ENCODE measurements around the gene PRDM8. TPM values are rescaled to one million over a fixed set of nuclear protein-coding genes. Genes with fewer than 3 reads are reported as not detected.

The PRDM8 gene
- total RNA-seq, 1 donor from 2014 or later, result 11.6 TPM

DNA sequence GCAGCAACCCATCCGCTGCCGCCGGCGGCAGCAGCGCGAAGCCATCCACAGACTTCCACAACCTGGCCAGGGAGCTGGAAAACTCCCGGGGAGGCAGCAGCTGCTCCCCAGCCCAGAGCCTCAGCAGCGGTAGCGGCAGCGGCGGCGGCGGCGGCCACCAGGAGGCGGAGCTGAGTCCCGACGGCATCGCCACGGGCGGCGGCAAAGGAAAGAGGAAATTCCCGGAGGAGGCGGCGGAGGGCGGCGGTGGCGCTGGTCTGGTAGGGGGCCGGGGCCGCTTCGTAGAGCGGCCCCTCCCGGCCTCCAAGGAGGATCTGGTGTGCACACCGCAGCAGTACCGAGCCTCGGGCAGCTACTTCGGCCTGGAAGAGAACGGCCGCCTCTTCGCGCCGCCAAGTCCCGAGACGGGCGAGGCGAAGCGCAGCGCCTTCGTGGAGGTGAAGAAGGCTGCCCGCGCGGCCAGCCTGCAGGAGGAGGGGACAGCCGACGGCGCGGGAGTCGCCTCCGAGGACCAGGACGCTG, 4.9 kb downstream of the PRDM8 start:
- ATAC-seq (ENCODE audit: low read depth) (peak; percentile 68), DNase-seq (peak; percentile 84)
- no peak for TF ChIP-seq CTCF (IDR thresholded peaks at IDR 0.05)
- intact Hi-C loops (cut with micrococcal nuclease), result loop anchor here (1.0 to 5.0 kb wide), 7 partner anchors 18 to 1260 kb away; partner anchors contain the start of gene ANTXR2
- Mint-ChIP-seq H3K4me1 (peaks cover 23% of the 10 kb centered on the region), H3K27me3 (peaks cover 4% of the 10 kb centered on the region), H3K27ac (peak overlapping the region; percentile 81), H3K4me3 (peak overlapping the region; percentile 79), H3K9me3 (no peaks in the 10 kb centered on the region), H3K36me3 (ENCODE audit: low read depth) (no peaks in the 10 kb centered on the region)
- ChIA-PET POLR2A (interaction anchor here (0.6 to 4.3 kb wide), 10 partner anchors 9 to 1207 kb away, joined by 3 to 61 read pairs (median 8); partner anchors contain the start of gene ANTXR2), CTCF (interaction anchor here (0.6 to 2.4 kb wide), 22 partner anchors 8 to 1275 kb away, joined by 3 to 66 read pairs (median 4); partner anchors contain the start of gene ANTXR2)

- peaks cover 4% of the 10 kb centered on the region for H3K27me3 Mint-ChIP-seq
- TF ChIP-seq CTCF (IDR thresholded peaks at IDR 0.05), result no peak
- ChIA-PET POLR2A (interaction anchor here (0.6 to 4.3 kb wide), 10 partner anchors 8 to 1208 kb away, joined by 3 to 61 read pairs (median 8); partner anchors contain the start of gene ANTXR2), CTCF (interaction anchor here (0.7 to 2.4 kb wide), 21 partner anchors 9 to 1276 kb away, joined by 3 to 66 read pairs (median 4); partner anchors contain the start of gene ANTXR2)
- peaks cover 18% of the 10 kb centered on the region for H3K4me1 Mint-ChIP-seq
- H3K27ac Mint-ChIP-seq, result peak overlapping the region; percentile 74
- ATAC-seq (ENCODE audit: low read depth), result peak; percentile 54
- no peaks in the 10 kb centered on the region for H3K9me3 Mint-ChIP-seq
- H3K36me3 Mint-ChIP-seq (ENCODE audit: low read depth), result no peaks in the 10 kb centered on the region
- H3K4me3 Mint-ChIP-seq, result peak overlapping the region; percentile 92
- peak; percentile 64 for DNase-seq
- intact Hi-C loops (cut with micrococcal nuclease), result loop anchor here (1.0 to 5.0 kb wide), 8 partner anchors 12 to 1261 kb away; partner anchors contain the start of gene ANTXR2
Observed at GRCh38 chr4:80202741-80203553, 5.6 kb downstream of the PRDM8 start.

DNA sequence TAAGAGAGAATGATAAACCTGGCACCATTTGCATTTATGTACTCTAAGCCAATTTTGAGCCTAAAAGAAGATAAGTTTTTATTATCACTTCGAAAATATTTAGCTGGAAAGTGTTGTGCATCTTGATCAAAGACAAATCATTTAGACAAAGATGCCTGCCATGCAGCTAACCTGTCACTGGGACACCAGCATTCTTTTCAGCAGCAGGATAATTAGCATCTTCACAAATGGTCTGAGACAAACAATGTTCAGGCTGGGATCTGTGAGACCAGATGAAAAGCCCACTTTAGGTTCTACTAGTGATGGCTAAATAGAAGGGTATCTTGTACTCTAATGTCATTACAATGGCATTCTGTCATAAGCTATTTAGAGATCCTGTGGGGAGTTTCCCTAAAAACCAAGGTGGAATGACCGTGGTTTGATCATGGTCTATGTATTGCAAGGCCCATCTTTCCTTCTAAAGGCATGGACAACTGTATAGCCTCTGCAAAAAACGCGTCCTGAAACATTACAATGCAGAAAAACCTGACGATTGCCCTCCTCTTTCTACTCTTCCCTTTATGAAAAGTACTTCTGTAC, 7.2 kb downstream of the PRDM8 start:
- intact Hi-C loops (cut with micrococcal nuclease), result loop anchor here (5.0 kb wide), 3 partner anchors 673 to 1262 kb away; no protein-coding TSS in a partner anchor
- Mint-ChIP-seq H3K4me1 (peaks cover 15% of the 10 kb centered on the region), H3K4me3 (no peak overlapping the region), H3K27me3 (peaks cover 9% of the 10 kb centered on the region), H3K27ac (no peak overlapping the region), H3K9me3 (no peaks in the 10 kb centered on the region), H3K36me3 (ENCODE audit: low read depth) (no peaks in the 10 kb centered on the region)
- CTCF ChIA-PET, result interaction anchor here (0.8 kb wide), 1 partner anchor 15 kb away, joined by 3 read pairs; no protein-coding TSS in a partner anchor
- DNase-seq (no peak), ATAC-seq (ENCODE audit: low read depth) (no peak)
- TF ChIP-seq CTCF (IDR thresholded peaks at IDR 0.05), result no peak
- POLR2A ChIA-PET, result no interaction called here

GRCh38 chr4:80206111-80206510, 8.8 kb downstream of the PRDM8 start:
- DNase-seq, result no peak
- intact Hi-C loops (cut with micrococcal nuclease), result no loop called here
- no peak overlapping the region for H3K4me3 Mint-ChIP-seq
- peaks cover 13% of the 10 kb centered on the region for H3K4me1 Mint-ChIP-seq
- ChIA-PET CTCF (no interaction called here), POLR2A (interaction anchor here (0.6 kb wide), 2 partner anchors 17 to 21 kb away, joined by 3 read pairs; no protein-coding TSS in a partner anchor)
- TF ChIP-seq CTCF (IDR thresholded peaks at IDR 0.05), result no peak
- H3K36me3 Mint-ChIP-seq (ENCODE audit: low read depth), result no peaks in the 10 kb centered on the region
- no peak overlapping the region for H3K27ac Mint-ChIP-seq
- H3K9me3 Mint-ChIP-seq, result no peaks in the 10 kb centered on the region
- ATAC-seq (ENCODE audit: low read depth), result no peak
- peaks cover 16% of the 10 kb centered on the region for H3K27me3 Mint-ChIP-seq

Data from activated B cell treated with CpG ODN at 0.5 μM for 24 hours (primary cell).